Muscle layer of duodenum (tissue), 2 donors: ENCODE results near the gene TSPEAR.
A peak's percentile ranks its signal among the peaks of the same experiment; 100 is the strongest.

Experiments used
- H3K27ac ChIP-seq: one replicate; pipeline ENCODE4 v1.7.0; 2013; ENCODE audit warnings: mild to moderate bottlenecking, low read length
- H3K27me3 ChIP-seq: one replicate; pipeline ENCODE4 v1.7.0; 2013; ENCODE audit warnings: low read depth, mild to moderate bottlenecking, control low read depth, low read length
- H3K36me3 ChIP-seq, 2 donors: one replicate each; pipeline ENCODE4 v1.7.0; 2013; ENCODE audit warnings: low read length in 2 of 2, control low read depth in 1 of 2, mild to moderate bottlenecking in 1 of 2; ENCODE audit not compliant: insufficient read depth in 2 of 2, control insufficient read depth in 1 of 2
- H3K4me1 ChIP-seq, 2 donors: one replicate each; pipeline ENCODE4 v1.7.0; 2013; ENCODE audit warnings: low read length in 2 of 2, mild to moderate bottlenecking in 2 of 2, control low read depth in 1 of 2, moderate library complexity in 1 of 2; ENCODE audit not compliant: insufficient read depth in 2 of 2, control insufficient read depth in 1 of 2
- H3K4me3 ChIP-seq, 2 donors: one replicate each; pipeline ENCODE4 v1.7.0; 2013; ENCODE audit warnings: low read length in 2 of 2, low read depth in 1 of 2, mild to moderate bottlenecking in 1 of 2
- H3K9me3 ChIP-seq, 2 donors: one replicate each; pipeline ENCODE4 v1.7.0; 2013; ENCODE audit warnings: low read length in 2 of 2, control low read depth in 1 of 2, mild to moderate bottlenecking in 1 of 2; ENCODE audit not compliant: control insufficient read depth in 1 of 2
- donor health status: healthy.

The TSPEAR gene

DNA sequence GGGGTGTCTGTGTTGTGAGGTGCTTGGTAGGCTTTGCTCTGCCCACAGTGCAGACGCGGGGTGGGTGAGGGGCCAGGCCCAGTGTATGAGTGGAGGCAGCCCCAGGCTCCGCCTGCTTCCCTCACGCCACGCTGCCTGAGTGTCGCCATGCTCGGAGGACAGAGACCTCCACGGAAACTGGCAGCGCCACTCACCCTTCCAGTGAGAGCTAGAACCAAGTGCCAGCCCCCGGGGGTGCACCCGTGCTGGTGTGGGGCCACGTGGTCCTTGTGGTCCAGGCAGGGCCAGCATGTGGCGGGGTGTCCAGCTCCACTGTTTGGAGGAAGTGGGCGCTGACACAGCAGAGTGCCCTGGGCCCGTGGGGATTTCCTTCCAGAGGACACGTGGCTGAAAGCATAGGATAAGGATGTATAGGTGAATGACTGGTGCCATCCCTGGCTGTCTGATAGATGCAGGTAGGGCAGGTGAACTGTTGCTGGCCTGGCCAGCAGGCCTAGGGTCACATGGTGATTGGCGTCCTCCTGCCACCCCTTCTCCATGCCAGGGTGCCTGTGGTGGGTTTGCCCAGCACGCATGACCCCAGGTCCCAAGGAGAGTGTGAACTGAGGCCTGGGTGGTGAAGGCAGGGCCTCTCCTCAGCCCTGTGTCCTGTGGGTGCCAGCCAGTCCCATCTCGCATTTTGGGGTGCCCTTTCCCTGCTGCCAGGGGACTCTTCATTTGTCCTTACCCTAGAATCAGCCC is 252.2 kb downstream of the TSPEAR start:
- Histone ChIP-seq H3K27me3 (no peaks in the 10 kb centered on the region), H3K9me3 (no peaks in the 10 kb centered on the region), H3K36me3 (peaks cover 0 to 7% of the 10 kb centered on the region in 2 donors), H3K4me3 (no peak overlapping the region), H3K27ac (no peak overlapping the region), H3K4me1 (peaks cover 0 to 13% of the 10 kb centered on the region in 2 donors)

DNA sequence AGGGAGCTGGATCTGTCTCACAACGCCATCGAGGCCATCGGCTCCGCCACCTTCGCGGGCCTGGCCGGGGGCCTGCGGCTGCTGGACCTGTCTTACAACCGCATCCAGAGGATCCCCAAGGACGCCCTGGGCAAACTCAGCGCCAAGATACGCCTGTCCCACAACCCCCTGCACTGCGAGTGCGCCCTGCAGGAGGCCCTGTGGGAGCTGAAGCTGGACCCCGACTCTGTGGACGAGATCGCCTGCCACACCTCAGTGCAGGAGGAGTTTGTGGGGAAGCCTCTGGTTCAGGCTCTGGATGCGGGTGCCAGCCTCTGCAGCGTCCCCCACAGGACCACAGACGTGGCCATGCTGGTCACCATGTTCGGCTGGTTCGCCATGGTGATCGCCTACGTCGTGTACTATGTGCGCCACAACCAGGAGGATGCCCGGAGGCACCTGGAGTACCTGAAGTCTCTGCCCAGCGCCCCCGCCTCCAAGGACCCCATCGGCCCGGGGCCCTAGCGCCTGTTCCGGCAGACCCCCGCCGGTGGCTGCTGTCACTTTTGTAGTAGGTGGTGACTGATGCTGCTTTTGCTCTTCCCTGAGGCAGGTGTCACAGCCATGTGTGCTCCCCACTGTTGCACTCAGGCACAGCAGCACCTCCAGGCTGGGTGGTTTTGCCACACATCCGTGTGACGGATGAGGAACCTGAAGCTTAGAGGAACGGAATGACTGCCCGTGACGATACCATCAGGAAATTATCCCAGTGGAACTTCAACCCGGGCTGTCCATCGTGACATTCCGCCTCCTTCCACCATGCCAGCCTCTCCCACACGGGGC is 254.2 kb downstream of the TSPEAR start:
- Histone ChIP-seq H3K4me3 (no peak overlapping the region), H3K9me3 (no peaks in the 10 kb centered on the region), H3K27ac (no peak overlapping the region), H3K27me3 (no peaks in the 10 kb centered on the region), H3K4me1 (peaks cover 0 to 13% of the 10 kb centered on the region in 2 donors), H3K36me3 (peaks cover 0 to 7% of the 10 kb centered on the region in 2 donors)

DNA sequence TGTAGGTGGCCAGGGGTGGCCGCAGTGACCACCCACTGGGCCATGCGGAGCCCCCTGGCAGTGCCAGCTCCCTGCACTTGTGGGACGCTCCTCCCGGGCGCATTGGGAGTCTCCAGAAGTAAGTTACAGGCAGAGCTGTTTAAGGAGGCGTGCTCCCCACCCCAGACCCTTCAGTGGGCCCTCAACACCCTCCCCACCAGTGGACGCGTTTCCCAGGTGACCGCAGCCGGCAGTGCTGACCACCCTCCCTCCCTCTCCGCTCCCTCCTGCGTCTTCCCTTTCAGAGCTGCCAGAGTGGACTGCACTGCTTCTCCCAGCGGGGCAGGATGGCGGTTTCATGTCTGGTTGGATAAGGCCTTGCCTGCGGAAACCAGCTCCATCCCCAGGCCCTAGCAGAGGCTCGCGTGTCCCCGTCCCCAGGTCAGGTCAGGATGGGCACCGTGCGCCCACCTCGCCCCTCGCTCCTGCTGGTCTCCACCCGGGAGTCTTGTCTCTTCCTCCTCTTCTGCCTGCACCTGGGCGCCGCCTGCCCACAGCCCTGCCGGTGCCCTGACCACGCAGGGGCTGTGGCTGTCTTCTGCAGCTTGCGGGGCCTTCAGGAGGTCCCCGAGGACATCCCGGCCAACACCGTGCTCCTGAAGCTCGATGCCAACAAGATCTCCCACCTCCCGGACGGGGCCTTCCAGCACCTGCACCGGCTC is 255.0 kb downstream of the TSPEAR start:
- Histone ChIP-seq H3K9me3 (no peaks in the 10 kb centered on the region), H3K27me3 (no peaks in the 10 kb centered on the region), H3K36me3 (peaks cover 0 to 7% of the 10 kb centered on the region in 2 donors), H3K4me3 (peak overlapping the region; percentile 60 to 79), H3K27ac (no peak overlapping the region), H3K4me1 (peaks cover 0 to 13% of the 10 kb centered on the region in 2 donors)

DNA sequence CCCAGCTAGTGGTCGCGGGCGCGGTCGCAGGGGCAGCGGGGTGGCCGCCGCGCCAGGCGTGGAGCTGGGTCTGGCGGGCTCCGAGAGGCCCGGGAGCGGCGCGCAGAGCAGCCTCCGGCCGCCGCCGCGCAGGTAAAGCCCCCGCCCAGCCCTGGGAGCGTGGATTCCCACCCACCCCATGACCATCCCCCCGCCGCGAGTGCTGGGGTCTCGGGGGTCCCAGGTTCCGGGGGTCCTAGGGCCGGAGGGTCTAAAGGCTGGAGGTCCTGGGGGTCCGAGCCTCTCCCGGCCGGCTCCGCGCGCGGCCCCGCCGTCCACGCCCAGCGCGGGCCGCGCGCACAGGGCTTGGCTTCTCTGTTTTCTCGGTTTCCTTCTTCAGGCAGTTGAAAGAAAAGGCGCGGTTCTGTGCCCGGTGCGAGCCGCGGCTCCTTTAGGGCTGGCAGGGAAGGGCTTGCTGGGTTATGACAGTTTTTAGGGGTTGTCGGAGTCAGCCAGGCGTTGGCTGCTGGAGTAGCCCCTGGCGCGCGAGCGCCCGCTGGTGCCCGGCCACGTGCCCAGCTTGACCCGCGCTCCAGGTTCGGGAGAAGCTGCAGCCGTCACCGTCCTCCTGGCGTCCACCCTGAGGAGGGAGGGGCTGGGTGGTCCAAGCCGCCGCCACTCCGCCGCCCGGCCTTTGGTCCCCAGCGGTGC is 255.7 kb downstream of the TSPEAR start:
- Histone ChIP-seq H3K9me3 (no peaks in the 10 kb centered on the region), H3K36me3 (peaks cover 0 to 7% of the 10 kb centered on the region in 2 donors), H3K4me1 (peaks cover 0 to 13% of the 10 kb centered on the region in 2 donors), H3K27ac (no peak overlapping the region), H3K4me3 (peak overlapping the region; percentile 60 to 79), H3K27me3 (no peaks in the 10 kb centered on the region)

GRCh38 chr21:44454747-44455523 is 256.4 kb downstream of the TSPEAR start, which contains the start of gene LRRC3:
Gene LRRC3 (plus strand): TSS chr21:44455510. CDS start chr21:44456645, 1,135 bp downstream.
- H3K36me3 ChIP-seq, result peaks cover 0 to 7% of the 10 kb centered on the region in 2 donors
- H3K4me3 ChIP-seq, result peak within 1 kb of the TSS; percentile 60 to 79
- H3K9me3 ChIP-seq, result no peaks in the 10 kb centered on the region
- no peaks in the 10 kb centered on the region for H3K27me3 ChIP-seq
- H3K27ac ChIP-seq, result no peak within 1 kb of the TSS
- peaks cover 0 to 13% of the 10 kb centered on the region in 2 donors for H3K4me1 ChIP-seq

DNA sequence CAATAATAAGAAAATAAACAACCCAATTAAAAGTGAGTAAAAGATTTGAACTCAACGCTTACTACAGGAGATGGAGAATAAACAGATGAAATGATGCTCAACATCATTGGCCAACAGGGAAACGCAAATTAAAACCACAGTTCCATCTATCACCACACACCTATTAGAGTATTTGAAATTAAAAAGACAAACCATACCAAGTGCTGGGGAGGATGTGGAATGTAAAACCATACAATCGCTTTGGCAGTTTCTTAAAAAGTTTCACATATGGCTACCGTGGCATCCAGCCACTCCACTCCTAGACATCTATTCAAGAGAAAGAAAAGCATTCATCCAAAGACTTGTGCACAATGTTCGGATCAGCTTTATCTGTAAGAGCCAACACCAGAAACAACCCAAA is 257.3 kb downstream of the TSPEAR start:
- Histone ChIP-seq H3K4me3 (no peak overlapping the region), H3K4me1 (peaks cover 0 to 13% of the 10 kb centered on the region in 2 donors), H3K27ac (no peak overlapping the region), H3K9me3 (no peaks in the 10 kb centered on the region), H3K27me3 (no peaks in the 10 kb centered on the region), H3K36me3 (peaks cover 0 to 3% of the 10 kb centered on the region in 2 donors)

GRCh38 chr21:44453120-44453519 is 258.3 kb downstream of the TSPEAR start:
- Histone ChIP-seq H3K9me3 (no peaks in the 10 kb centered on the region), H3K27me3 (no peaks in the 10 kb centered on the region), H3K27ac (no peak overlapping the region), H3K36me3 (peaks cover 0 to 3% of the 10 kb centered on the region in 2 donors), H3K4me1 (peaks cover 0 to 20% of the 10 kb centered on the region in 2 donors), H3K4me3 (no peak overlapping the region)

DNA sequence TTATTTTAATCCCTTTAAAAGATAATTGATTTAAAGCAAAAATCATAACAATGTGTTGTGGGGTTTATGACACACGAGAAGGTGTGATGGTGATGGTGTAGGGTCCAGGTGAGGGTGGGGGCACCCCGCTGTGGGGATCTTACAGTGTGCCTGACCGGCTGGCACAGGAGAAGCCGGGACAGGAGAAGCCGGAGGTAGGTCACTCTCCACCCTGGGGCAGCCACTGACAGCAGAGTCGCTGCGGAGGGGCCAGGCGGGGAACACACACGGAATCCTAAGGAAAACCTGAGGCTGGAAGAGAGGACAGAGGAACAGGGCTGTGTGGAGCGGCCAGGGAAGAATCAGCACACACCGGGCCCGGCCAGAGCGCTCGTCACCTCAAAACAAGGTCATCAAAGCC is 260.4 kb downstream of the TSPEAR start:
- Histone ChIP-seq H3K27me3 (no peaks in the 10 kb centered on the region), H3K4me1 (peaks cover 0 to 12% of the 10 kb centered on the region in 2 donors)

GRCh38 chr21:44450402-44450801 is 261.0 kb downstream of the TSPEAR start:
- H3K27me3 ChIP-seq, result no peaks in the 10 kb centered on the region
- H3K36me3 ChIP-seq, result no peaks in the 10 kb centered on the region
- no peaks in the 10 kb centered on the region for H3K9me3 ChIP-seq
- no peak overlapping the region for H3K27ac ChIP-seq
- H3K4me1 ChIP-seq, result peaks cover 0 to 10% of the 10 kb centered on the region in 2 donors
- no peak overlapping the region for H3K4me3 ChIP-seq

More for the DNA sequence above, 260.4 kb downstream of the TSPEAR start:
- Histone ChIP-seq H3K4me3 (no peak overlapping the region), H3K9me3 (no peaks in the 10 kb centered on the region), H3K36me3 (no peaks in the 10 kb centered on the region), H3K27ac (no peak overlapping the region)
